NB4 (cell line): ENCODE results near the gene ZNFX1.
A peak's percentile ranks its signal among the peaks of the same experiment; 100 is the strongest.
"Not testable (repeated sequence)": the region's sequence is repeated elsewhere in the genome, so short reads cannot be mapped to it uniquely, and the experiment has no call there.

Experiments
- DNase-seq: peaks from one replicate; pipeline ENCODE4 v3.0.0; 2010; ENCODE audit warnings: low read depth
- H3K4me3 ChIP-seq: one replicate; pipeline ENCODE4 v1.5.1; 2011; ENCODE audit warnings: mild to moderate bottlenecking, low read depth, low read length, moderate library complexity
- MYC ChIP-seq: IDR thresholded peaks from 2 replicates; pipeline ENCODE4 v1.6.1; 2011; ENCODE audit warnings: low read depth, low read length
- POLR2A ChIP-seq: IDR thresholded peaks from 2 replicates; pipeline ENCODE4 v1.6.1; 2011; ENCODE audit warnings: mild to moderate bottlenecking; ENCODE audit not compliant: insufficient read length; ENCODE audit errors: extremely low read depth
- TF ChIP-seq, protein P1 (sequence below): IDR thresholded peaks from one replicate; pipeline ENCODE4 v1.5.1; 2012; ENCODE audit warnings: low read depth, low read length
- TF ChIP-seq, protein P2 (sequence below): IDR thresholded peaks from 2 replicates; pipeline ENCODE4 v1.6.1; 2011; ENCODE audit warnings: low read depth, low read length

Gene ZNFX1

DNA sequence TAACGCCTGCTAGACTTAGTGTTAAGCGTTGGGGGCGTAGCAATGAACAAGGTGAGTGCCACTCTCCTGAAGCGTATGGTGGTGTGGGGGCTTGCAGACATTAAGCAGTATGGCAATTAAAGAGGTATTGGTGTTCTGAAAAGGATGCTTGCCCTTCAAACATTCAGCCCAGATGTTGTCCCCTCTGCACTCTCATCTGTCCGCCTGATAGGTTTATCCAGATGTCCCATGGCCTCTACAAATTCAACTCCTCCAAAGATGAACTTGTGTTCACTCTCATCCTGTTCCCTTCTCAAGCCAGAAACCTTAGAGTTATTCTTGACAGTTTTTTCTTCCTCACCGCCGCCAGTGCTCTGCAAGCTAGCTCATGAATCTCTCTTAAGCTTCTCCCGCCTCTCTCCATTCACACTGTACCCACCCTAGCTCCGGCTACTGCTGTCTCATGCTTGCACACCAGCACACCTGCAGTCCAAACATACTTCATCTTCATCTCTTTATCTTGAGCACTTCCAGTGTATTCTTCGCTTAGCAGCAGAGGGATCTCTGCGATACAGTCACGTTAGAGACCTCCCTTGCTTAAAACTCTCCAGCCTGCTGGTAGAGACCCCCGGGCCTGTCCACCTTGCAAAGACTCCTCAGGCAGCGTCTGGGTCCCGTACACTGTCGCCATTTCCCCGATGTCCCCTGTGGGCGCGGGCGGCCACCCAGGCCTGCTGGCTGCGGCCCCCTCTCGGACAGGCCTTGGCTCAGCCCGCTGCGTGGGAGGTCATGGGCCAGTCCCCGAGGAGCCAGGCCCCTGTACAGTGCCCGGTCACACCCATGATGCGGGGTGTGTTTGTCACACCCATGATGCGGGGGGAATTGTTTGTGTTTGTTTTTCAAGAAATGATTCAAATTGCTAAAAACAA lies 57.7 kb downstream of the ZNFX1 start:
- H3K4me3 ChIP-seq, result peak overlapping the region; percentile 99
- DNase-seq, result no peak
- TF ChIP-seq, protein P1, sequence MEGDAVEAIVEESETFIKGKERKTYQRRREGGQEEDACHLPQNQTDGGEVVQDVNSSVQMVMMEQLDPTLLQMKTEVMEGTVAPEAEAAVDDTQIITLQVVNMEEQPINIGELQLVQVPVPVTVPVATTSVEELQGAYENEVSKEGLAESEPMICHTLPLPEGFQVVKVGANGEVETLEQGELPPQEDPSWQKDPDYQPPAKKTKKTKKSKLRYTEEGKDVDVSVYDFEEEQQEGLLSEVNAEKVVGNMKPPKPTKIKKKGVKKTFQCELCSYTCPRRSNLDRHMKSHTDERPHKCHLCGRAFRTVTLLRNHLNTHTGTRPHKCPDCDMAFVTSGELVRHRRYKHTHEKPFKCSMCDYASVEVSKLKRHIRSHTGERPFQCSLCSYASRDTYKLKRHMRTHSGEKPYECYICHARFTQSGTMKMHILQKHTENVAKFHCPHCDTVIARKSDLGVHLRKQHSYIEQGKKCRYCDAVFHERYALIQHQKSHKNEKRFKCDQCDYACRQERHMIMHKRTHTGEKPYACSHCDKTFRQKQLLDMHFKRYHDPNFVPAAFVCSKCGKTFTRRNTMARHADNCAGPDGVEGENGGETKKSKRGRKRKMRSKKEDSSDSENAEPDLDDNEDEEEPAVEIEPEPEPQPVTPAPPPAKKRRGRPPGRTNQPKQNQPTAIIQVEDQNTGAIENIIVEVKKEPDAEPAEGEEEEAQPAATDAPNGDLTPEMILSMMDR, result no peak
- TF ChIP-seq POLR2A, result no peak
- TF ChIP-seq MYC, result no peak
- TF ChIP-seq, protein P2, sequence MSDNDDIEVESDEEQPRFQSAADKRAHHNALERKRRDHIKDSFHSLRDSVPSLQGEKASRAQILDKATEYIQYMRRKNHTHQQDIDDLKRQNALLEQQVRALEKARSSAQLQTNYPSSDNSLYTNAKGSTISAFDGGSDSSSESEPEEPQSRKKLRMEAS, result no peak

DNA sequence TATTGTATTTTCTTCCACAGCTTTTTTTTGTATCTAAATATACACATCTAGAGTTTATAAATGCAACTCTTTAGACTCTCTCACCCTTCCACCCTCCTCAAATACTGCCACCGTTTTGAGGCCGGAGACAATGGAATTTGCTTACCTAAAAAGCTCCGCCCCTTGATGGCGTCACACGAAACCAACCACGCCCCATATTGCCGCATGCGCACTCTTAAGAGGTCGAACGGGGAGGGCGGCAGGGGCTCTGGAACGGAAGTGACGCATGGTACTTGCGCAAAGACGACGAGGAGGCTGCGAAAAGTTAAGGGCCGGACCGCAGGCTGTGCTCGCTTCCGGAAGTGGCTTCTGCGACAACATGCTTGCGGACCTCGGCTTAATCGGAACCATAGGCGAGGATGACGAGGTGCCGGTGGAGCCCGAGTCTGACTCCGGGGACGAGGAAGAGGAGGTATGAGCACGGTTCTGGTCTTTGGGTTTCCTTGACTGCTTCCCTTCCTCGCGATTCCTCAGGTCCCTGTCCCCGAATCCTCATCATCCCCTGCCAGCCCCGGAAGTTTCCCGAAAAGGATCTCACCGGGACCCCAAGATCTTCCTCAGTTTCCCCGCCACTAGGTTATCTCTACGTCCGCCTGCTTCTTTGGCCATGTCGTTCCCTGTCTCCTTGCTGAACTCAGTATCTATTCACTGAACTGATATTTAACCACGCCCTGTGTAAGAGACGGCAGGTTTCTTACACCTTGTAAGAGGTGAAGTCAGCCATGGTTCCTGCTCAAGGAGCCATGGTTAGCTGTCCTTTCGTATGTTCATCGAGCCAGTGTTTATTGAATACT lies 58.5 kb downstream of the ZNFX1 start, which contains the start of gene DDX27:
Gene DDX27, plus strand, starts transcription at position 326 of the 833 bp plus-strand sequence. Its CDS starts 33 bp downstream, at position 359.
- peak within 1 kb of the TSS; percentile 99 for H3K4me3 ChIP-seq
- DNase-seq, result peak; percentile 99
- TF ChIP-seq MYC (peak; percentile 88), POLR2A (peak; percentile 90)
- TF ChIP-seq, protein P2, result peak; percentile 94
- TF ChIP-seq, protein P1, result no peak

DNA sequence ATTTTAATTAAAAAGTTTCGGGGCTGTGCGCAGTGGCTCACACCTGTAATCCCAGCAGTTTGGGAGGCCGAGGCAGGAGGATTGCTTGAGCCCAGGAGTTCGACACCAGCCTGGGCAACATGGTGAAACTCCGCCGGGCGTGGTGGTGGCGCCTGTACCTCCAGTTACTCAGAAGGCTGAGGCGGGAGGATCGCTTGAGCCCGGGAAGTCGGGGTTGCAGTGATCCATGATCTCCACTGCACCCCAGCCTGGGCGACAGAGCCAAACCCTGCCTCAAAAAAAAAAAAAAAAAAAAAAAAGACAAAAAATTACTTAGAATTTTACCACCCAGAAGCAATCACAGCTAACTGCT lies 59.1 kb downstream of the ZNFX1 start:
- peak overlapping the region; percentile 99 for H3K4me3 ChIP-seq

DNA sequence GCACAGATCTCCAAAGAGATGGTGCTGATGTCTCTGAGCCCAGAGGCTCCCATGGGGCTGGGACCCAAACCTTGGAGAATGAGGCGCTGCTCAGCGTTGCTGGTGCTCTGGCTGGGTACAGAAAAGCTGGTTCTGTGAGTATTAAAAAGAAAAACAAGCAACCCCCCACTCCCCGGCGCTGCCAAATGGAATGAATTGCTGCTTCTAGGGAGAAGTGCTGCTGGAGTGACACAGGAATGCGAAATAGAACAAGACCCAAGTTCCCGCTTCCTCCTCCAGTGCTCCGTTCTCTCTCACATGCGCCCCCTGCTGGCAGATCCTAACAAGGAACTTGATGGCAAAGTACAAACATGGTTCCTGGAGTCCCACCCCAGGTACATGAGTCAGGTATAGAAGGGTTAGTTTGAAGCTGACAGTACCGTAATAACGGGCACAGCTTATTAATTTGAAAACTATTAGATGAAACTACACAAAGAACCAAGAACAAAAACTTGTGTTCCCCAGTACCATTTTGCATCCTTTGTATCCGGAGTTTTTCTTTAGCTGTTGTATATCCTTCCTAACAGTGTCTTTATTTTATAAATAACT lies 60.8 kb downstream of the ZNFX1 start:
- TF ChIP-seq, protein P1, result peak; percentile 90
- TF ChIP-seq MYC, result no peak
- TF ChIP-seq, protein P2, result 0 out of 2 replicates have a peak, but pooled peaks have one; percentile 44
- H3K4me3 ChIP-seq, result peak overlapping the region; percentile 12
- peak; percentile 94 for DNase-seq

More for the DNA sequence above, 59.1 kb downstream of the ZNFX1 start:
- DNase-seq, result not testable (repeated sequence)

DNA sequence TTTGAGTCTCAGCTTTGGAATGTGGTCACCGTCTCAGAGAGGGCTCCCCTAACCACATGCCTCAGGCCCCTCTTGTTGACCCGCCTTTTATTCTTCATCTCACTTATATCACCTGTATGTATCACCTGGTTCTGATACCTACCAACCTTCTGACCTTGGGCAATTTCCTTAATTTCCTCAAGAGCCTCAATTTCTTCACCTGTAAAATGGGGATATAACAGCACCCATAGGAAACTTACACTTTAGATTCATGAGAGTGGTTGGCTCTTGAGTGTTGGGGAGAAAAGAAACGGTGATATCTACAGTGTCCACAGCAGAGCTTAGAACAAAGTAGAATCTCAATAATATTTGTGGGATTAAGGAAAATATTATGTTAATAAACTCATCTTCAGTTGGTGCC lies 62.6 kb downstream of the ZNFX1 start:
- TF ChIP-seq POLR2A (no peak), MYC (no peak)
- TF ChIP-seq, protein P1, result no peak
- TF ChIP-seq, protein P2, result no peak
- no peak overlapping the region for H3K4me3 ChIP-seq
- no peak for DNase-seq

DNA sequence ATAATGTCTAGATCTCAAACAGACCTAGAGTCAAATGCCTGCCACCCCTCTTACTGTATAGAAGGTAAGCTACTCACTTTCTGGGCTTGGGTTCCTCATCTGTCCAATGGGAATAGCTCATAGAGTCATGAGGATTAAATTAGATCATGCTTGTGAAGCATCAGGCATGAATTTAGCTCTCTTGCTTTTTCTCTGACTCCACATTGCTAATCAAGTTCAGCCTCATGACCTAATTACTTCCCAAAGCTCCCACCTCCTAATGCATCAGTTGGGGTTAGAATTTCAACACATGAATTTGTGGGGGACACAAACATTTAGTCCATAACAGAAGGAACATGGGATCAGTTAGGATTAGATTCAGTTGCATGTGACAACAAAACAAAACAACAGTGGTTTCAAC lies 63.3 kb downstream of the ZNFX1 start:
- no peak overlapping the region for H3K4me3 ChIP-seq
- no peak for DNase-seq
- TF ChIP-seq, protein P1, result no peak
- TF ChIP-seq, protein P2, result no peak
- no peak for TF ChIP-seq MYC
- no peak for TF ChIP-seq POLR2A
